ENCODE measurements around the gene GPD1L.
A peak's percentile ranks its signal among the peaks of the same experiment; 100 is the strongest.

The GPD1L gene

GRCh38 chr3:32140943-32141342, 34.5 kb downstream of the GPD1L start:
- no peak for DNase-seq

DNA sequence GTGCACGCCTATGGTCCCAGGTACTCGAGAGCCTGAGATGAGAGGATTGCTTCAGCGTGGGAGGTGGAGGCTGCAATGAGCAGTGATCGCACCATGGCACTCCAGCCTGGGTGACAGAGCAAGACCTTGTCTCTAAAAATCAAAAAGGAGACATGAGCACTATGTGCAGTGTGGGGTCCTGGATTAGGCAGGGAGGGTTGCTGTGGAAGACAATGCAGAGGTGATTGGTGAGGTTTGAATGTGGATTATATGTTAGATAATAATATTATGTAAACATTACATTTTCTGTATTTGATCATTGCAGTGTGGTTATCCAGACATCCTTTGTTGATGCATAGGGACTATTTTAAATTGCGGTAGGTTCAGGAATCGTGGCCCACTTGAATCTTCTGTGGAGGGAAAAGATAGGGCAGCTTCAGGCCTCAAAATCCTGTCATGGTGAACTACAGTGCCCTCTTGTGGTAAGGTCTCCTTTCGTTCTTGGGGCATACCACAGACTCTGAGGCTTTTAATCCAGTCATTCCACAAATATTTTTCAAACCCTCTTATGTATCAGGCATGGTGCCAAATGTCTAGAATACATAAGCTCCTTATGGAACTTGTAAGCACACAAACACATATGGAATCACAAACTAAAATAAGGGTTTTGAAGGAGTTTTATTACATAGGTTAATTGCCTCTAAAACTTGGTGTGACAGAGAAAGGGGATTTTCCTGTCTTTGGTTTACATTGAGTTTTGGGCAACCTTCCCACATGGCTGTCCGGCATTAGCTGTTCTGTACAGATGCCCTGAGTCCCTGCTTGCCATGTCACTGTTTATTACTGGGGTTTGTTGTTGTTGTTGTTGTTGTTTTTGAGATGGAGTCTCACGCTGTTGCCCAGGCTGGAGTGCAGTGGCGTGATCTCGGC, 37.7 kb downstream of the GPD1L start:
- DNase-seq = peak; percentile 7

GRCh38 chr3:32146746-32147211, 40.4 kb downstream of the GPD1L start:
- DNase-seq = no peak

DNA sequence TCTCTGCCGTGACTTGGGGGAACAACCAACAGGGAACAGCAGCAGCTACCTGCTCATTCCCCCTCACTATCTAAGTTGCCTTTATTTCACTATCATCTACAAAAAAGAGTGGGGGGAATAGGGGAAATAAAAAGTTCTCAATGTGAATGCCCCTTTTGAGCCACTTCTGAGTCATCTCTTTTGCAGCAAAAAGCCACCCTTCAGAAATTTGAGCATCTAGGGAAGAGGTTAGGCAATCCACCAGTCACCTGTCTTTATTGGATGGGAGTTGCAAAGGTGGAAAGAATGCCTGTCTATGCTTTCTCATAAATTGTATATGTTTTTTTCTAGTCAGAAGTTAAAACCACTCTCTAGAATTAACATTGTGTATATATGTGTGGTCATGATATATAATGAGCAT, 41.1 kb downstream of the GPD1L start:
- DNase-seq = no peak

DNA sequence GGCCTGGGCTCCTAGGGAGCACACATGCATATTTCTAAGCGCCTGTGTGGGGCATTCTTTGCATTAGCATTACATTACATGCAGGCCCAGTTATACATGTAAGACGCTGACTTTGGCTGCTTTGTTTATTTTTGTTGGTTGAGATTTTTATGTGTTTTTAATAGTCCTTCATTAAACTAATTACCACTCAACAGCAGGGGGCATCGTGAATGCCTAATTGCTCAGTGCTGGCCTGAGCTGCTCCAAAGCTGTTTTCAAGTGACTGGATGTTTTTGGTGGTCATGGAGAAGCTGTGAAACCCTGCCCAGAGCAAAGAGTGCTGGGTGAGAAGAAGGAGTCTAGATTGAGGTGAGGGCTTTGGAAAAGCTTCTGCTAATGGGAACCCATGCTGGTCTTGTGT, 41.5 kb downstream of the GPD1L start:
- DNase-seq = no peak

GRCh38 chr3:32148351-32148750, 41.9 kb downstream of the GPD1L start:
- DNase-seq = no peak

DNA sequence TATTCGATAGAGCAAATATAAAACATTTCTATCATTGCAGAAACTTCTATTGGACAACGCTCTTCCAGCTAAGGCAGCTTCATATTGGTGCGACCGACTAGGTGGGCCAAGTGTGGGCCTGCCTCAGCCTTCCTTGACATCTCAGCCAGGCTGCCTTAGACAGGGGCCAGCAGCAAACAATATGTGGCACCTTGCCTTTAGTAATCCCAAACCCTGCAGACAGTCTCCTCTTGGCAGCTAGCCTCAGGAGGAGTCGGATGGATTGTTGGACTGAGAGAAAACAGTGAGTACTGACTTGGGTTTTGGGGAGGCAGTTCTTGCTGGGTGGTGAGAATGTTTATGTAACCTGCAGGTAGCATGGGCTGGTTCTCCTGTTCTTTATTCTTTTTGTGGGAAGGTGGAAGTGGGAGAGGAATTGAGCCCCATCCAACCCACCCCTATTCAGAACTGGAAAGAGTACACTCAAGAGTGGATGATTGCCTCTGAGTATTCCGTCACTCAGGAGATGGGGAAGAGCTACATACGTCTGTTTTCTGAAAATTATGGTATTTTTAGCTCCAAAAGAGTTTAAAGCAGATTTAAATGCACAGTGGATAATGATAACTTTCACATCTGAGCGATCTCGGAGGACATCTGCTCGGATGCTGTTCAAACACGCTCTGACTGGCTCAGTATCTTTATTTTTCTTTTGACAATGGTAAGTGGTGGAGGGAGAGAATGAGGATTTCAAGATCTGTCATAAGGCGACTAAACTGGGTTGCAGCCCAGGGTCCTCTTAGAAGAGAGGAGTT, 47.2 kb downstream of the GPD1L start:
- no peak for DNase-seq

DNA sequence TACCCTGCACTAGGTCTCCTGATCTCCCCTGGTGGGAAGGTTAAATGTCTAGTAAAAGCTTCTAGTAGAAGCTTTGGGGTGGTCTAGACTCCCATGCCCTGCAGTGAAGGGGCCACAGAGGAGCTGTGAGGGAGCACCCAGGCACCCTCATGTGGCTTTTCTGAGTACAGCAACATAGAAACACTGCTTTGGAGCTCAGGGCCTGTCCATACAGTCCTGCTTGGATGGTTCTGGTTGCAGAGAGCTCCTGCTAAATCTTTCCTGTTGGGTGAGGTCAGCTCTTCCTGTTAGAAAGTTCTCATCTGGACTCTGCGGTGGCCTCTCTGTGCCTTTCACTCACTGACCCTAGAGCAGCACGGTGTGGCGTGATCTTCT, 47.8 kb downstream of the GPD1L start:
- no peak for DNase-seq

DNA sequence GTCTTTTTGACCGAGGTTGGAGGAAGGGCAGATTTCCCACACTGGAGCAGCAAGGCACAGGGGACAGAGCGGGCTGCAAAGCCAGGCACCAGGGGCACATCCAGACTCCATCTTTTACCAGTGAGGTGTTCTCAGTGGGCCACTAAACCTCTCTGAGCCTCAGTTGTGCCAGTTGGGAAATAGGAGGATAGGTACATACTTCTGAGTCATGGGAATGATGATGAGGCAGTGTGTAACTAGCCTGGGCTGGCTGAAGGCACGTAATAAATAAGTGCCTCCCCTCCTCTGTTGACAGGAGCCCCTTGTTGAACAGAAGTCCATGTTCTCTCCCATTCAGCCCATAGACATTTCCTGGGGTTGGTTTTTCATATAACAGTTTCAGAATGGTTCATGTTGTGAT, 48.7 kb downstream of the GPD1L start:
- no peak for DNase-seq

- no peak for DNase-seq
Measured at GRCh38 chr3:32157600-32158264, 51.3 kb downstream of the GPD1L start.

DNA sequence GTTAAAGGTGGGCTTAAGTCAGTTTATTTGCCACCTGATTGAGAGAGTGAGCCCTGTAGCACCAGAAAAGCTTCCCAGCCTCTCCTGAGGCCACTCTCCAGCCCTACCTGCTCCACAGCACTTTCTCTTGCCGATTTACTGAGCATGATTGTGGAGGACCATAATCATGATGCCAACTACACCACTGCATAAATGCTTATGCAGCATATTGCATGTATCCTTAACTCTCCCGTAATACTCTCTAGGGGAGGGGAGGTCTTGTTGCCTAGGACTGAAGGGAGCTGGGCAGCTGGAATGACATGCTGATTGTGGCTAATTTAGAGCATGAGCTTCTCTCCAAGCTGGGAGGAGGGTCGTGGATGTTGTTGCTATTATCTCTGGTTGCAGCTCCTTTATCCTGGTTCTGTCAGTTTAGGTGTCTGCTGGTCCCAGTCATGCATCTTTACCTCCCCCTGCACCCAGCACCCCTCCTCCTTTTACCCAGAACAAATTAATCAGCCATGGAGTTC, 54.3 kb downstream of the GPD1L start:
- no peak for DNase-seq

DNA sequence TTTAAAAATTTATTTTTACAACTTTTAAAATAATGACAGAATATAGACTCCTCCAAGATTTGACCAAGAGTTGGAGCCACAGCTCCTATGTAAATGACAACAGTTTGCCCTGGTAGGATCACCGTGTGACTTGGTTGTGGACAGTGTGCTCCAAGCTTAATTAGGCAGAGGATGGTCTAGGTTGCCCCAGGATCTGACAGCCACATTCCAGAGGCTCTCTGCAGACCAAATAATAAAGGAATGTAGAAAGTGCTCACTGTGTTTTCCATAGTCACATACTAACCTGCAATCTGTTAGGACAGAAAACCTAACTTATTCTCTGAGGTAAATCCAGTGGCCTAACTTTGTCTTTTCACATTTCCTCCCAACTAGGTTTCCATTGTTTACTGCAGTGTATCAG, 59.0 kb downstream of the GPD1L start:
- DNase-seq = no peak

DNA sequence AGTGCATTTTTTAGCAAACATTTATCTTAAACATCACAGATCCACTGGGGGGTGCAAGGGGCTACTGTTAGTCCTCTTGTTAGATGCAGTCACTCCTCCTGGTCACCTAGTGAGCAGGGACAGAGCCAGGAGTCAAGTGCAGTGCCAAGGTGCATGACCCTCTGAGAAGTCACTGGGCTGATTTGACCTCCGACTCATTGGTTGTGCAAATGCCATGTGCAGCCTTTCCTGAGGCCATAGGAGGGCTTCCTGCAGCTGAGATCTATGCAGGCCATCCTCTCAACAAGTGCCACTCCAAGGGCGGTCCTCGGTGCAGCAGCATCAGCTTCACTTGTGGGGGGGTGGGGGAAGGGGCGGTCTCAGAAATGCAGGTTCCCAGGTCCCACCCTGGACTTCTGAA, 60.2 kb downstream of the GPD1L start:
- no peak for DNase-seq

GRCh38 chr3:32172420-32172819, 66.0 kb downstream of the GPD1L start:
- no peak for DNase-seq

DNA sequence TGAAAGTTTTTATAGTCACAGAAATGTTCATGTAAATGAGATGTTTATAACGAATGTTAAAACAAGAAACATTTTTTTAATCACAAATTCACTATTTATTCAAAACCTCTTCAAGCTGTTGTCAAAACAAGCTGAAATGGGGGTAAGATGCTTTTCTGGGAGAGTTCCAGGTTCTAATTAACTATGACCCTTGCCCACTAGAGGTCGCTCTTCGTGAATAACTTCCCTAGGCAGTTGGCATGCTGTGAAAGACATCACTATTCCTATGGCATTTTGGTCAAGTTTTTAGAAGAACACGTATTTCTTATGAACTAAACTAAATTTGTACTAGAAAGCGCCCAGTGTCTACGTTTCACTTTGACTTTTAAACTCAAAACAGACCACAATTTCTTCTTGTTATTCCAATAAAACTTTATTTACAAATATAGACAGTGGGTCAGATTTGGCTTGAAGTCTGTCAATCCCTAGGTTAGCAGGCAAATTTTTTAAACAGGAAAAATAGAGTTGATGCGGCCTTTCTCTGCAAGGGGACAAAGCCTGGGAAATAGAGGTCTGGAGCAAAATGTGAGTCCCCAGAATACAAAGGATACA, 69.3 kb downstream of the GPD1L start:
- peak; percentile 46 for DNase-seq

GRCh38 chr3:32176989-32177701, 70.7 kb downstream of the GPD1L start:
- DNase-seq = peak; percentile 25

- peak; percentile 11 for DNase-seq
Measured at GRCh38 chr3:32177702-32178198, 71.3 kb downstream of the GPD1L start.

DNA sequence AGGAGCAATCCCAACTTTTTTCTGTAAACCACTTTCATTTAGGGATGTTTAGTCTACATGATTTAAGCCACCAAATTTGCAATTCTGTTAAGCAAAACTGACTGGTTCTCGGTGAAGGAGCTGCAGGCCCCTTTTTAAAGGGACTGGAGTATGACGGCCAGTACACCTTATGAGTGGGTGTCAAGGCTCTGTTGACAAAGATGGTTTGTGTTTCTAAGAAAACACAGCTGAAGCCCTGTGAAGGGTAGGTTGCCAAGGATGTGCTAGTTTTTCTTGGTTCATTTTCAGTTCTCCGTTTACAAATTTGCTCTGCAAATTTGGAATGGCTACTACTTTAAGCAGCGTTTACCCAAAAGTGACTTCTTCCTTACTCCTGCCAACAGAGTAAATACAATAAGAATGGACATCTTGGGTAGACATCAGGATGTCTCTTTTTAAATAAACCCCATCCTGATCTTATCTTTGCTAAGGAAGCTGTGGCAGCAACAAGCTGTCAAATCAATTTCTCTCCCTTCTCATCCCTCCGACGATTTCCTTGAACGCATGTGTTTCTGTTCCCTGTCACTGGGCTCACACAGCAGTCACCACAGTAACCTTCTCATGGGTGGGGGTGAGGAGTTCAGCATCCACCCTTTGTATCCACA, 73.8 kb downstream of the GPD1L start:
- no peak for DNase-seq

GRCh38 chr3:32181365-32181764, 74.9 kb downstream of the GPD1L start:
- no peak for DNase-seq

- DNase-seq = no peak
Measured at GRCh38 chr3:32181796-32182195, 75.4 kb downstream of the GPD1L start.

DNA sequence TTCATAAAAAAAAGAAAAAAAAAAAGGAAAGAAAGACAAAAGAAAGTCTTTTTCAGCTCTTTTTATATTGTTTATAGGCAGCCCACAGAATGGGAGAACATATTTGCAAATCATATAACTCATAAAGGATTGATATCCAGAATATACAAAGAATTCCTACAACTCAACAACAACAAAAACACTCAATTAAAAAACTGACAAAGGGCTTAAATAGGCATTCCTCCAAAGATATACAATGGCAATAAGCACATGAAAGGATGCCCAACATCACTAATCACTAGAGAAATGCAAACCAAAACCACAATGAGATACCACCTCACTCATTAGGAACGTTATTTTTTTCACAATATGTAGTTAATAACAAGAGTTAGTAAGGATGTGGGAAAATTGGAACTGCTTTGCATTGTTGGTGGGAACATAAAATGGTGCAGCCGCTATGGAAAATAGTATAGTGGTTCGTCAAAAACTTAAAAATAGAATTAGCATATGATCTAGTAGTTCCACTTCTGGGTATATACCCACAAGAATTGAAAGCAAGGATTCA, 77.8 kb downstream of the GPD1L start:
- no peak for DNase-seq

Data from stimulated activated CD4-positive, alpha-beta T cell treated with anti-CD3 and anti-CD28 coated beads, Interleukin-12 subunit alpha, Interleukin-12 subunit beta, amount 100 ng/mL, for 4 hours (primary cell).